SU-DHL-6 (cell line): ENCODE results near the gene RIBC2.

Experiments used
- H2AFZ ChIP-seq: fragments of 200-600 bp; sonication (generic); 2 replicates; pipeline ENCODE4 v1.6.1; 2014; ENCODE audit warnings: low read depth, mild to moderate bottlenecking, moderate library complexity, mixed read lengths, antibody characterized with exemption, low read length; ENCODE audit not compliant: severe bottlenecking
- H3F3A ChIP-seq: fragments of 200-600 bp; shearing (Covaris generic); 2 replicates; pipeline ENCODE4 v1.6.0; 2016; ENCODE audit warnings: antibody characterized with exemption, mild to moderate bottlenecking; ENCODE audit not compliant: insufficient read depth
- H3K27ac ChIP-seq: fragments of 200-600 bp; sonication (generic); 2 replicates; pipeline ENCODE4 v1.5.1; 2016; ENCODE audit warnings: low read depth, mild to moderate bottlenecking, low read length, moderate library complexity, mixed read lengths
- H3K27me3 ChIP-seq: fragments of 200-600 bp; sonication (generic), shearing (Covaris generic); 2 replicates; pipeline ENCODE4 v1.6.0; 2014; ENCODE audit warnings: mild to moderate bottlenecking, low read length
- H3K36me3 ChIP-seq: fragments of 200-600 bp; sonication (generic); 2 replicates; pipeline ENCODE4 v1.6.1; 2014; ENCODE audit warnings: mild to moderate bottlenecking, low read length, mixed read lengths
- H3K4me2 ChIP-seq: fragments of 300-600, 200-600 bp; shearing (Covaris generic), sonication (generic); 2 replicates; pipeline ENCODE4 v1.6.0; 2014; ENCODE audit warnings: low read length, low read depth, mild to moderate bottlenecking; ENCODE audit not compliant: poor library complexity, severe bottlenecking
- H3K4me3 ChIP-seq: fragments of 200-600 bp; sonication (generic); 2 replicates; pipeline ENCODE4 v1.5.1; 2014; ENCODE audit warnings: antibody characterized with exemption, low read length, mild to moderate bottlenecking, mixed read lengths; ENCODE audit not compliant: insufficient read depth, poor library complexity, severe bottlenecking
- H3K79me2 ChIP-seq: fragments of 200-600 bp; sonication (generic); 2 replicates; pipeline ENCODE4 v1.6.1; 2014; ENCODE audit warnings: mild to moderate bottlenecking, low read length, moderate library complexity; ENCODE audit not compliant: insufficient read depth
- H3K9ac ChIP-seq: fragments of 200-600 bp; sonication (generic); 2 replicates; pipeline ENCODE4 v1.7.0; 2014; ENCODE audit warnings: mild to moderate bottlenecking, low read length
- H3K9me2 ChIP-seq: fragments of 200-600 bp; sonication (generic); replicated peaks from 2 replicates; pipeline ENCODE4 v1.6.1; 2014; ENCODE audit warnings: low read length; ENCODE audit not compliant: insufficient read depth
- H3K9me3 ChIP-seq: fragments of 200-600 bp; sonication (generic); 2 replicates; pipeline ENCODE4 v1.6.1; 2014; ENCODE audit warnings: low read length, mixed read lengths; ENCODE audit not compliant: insufficient read depth
- H4K20me1 ChIP-seq: fragments of 200-600 bp; sonication (generic); 2 replicates; pipeline ENCODE4 v1.6.1; 2014; ENCODE audit warnings: low read depth, mild to moderate bottlenecking, antibody characterized with exemption, low read length, moderate library complexity, mixed read lengths
- CTCF ChIP-seq: fragments of 200-600 bp; sonication (generic); IDR thresholded peaks from one replicate; pipeline ENCODE4 v1.5.1; 2017; ENCODE audit warnings: antibody characterized with exemption, mild to moderate bottlenecking, low read length, moderate library complexity; ENCODE audit not compliant: insufficient read depth, poor library complexity, severe bottlenecking
- EZH2phosphoT487 ChIP-seq: fragments of 200-600 bp; sonication (generic), shearing (Covaris generic); conservative IDR thresholded peaks from 2 replicates; pipeline ENCODE4 v1.6.1; 2018; ENCODE audit warnings: mild to moderate bottlenecking, antibody characterized with exemption, low read length, moderate library complexity, mixed read lengths

Gene RIBC2

GRCh38 chr22:45441138-45441537, 27.6 kb downstream of the RIBC2 start:
- H3K27ac ChIP-seq: no peak overlapping the region
- no peak overlapping the region for H3K4me2 ChIP-seq
- no peaks in the 10 kb centered on the region for H3K9me3 ChIP-seq
- no peaks in the 10 kb centered on the region for H3K36me3 ChIP-seq
- H3K79me2 ChIP-seq: no peaks in the 10 kb centered on the region
- H3K4me3 ChIP-seq: no peak overlapping the region
- H3K9me2 ChIP-seq: no peaks in the 10 kb centered on the region
- H3K9ac ChIP-seq: no peak overlapping the region
- H3F3A ChIP-seq: no peaks in the 10 kb centered on the region
- no peaks in the 10 kb centered on the region for H4K20me1 ChIP-seq
- no peak for TF ChIP-seq EZH2phosphoT487
- TF ChIP-seq CTCF: peak; percentile 21
- H3K27me3 ChIP-seq: no peaks in the 10 kb centered on the region
- H2AFZ ChIP-seq: no peak overlapping the region

- Histone ChIP-seq H3K27me3 (no peaks in the 10 kb centered on the region), H4K20me1 (no peaks in the 10 kb centered on the region), H2AFZ (no peak overlapping the region), H3K4me3 (no peak overlapping the region), H3K9me2 (no peaks in the 10 kb centered on the region), H3K9ac (no peak overlapping the region), H3K4me2 (no peak overlapping the region), H3F3A (no peaks in the 10 kb centered on the region), H3K36me3 (no peaks in the 10 kb centered on the region), H3K79me2 (no peaks in the 10 kb centered on the region), H3K27ac (no peak overlapping the region), H3K9me3 (no peaks in the 10 kb centered on the region)
- TF ChIP-seq EZH2phosphoT487 (no peak), CTCF (no peak)
Measured at GRCh38 chr22:45442116-45442515, 28.6 kb downstream of the RIBC2 start.

- Histone ChIP-seq H3K9me3 (no peaks in the 10 kb centered on the region), H2AFZ (no peak overlapping the region), H3K9ac (no peak overlapping the region), H3K27ac (no peak overlapping the region), H3K36me3 (no peaks in the 10 kb centered on the region), H4K20me1 (no peaks in the 10 kb centered on the region), H3K4me3 (no peak overlapping the region), H3K79me2 (no peaks in the 10 kb centered on the region), H3F3A (no peaks in the 10 kb centered on the region), H3K27me3 (no peaks in the 10 kb centered on the region), H3K4me2 (no peak overlapping the region), H3K9me2 (no peaks in the 10 kb centered on the region)
- TF ChIP-seq EZH2phosphoT487 (no peak), CTCF (no peak)
Measured at GRCh38 chr22:45444168-45444567, 30.7 kb downstream of the RIBC2 start.
